Hepatocyte (in vitro differentiated cells): ENCODE data around the gene NFIA. TPM values are rescaled to one million over a fixed set of nuclear protein-coding genes. Genes with fewer than 3 reads are reported as not detected.

Source experiments
- DNase-seq: peaks from one replicate; pipeline ENCODE4 v3.0.0-alpha.2; 2016; ENCODE audit warnings: low spot score
- H2AFZ ChIP-seq: fragments of 200-600 bp; sonication (generic); 2 replicates; pipeline ENCODE4 v1.6.0; 2016; ENCODE audit warnings: antibody characterized with exemption, mild to moderate bottlenecking
- H3K27ac ChIP-seq: fragments of 200-600 bp; sonication (generic); 2 replicates; pipeline ENCODE4 v1.5.1; 2016; ENCODE audit warnings: mild to moderate bottlenecking
- H3K27me3 ChIP-seq: fragments of 200-600 bp; sonication (generic); 2 replicates; pipeline ENCODE4 v1.6.1; 2016
- H3K36me3 ChIP-seq: fragments of 200-600 bp; sonication (generic); replicated peaks from 2 replicates; pipeline ENCODE4 v1.5.1; 2016; ENCODE audit warnings: low read depth; ENCODE audit not compliant: insufficient read depth
- H3K4me1 ChIP-seq: fragments of 200-600 bp; sonication (generic); 2 replicates; pipeline ENCODE4 v1.5.1; 2016; ENCODE audit warnings: mild to moderate bottlenecking, moderate library complexity; ENCODE audit not compliant: insufficient read depth
- H3K4me2 ChIP-seq: fragments of 200-600 bp; sonication (generic); 2 replicates; pipeline ENCODE4 v1.6.0; 2016
- H3K4me3 ChIP-seq: fragments of 200-600 bp; sonication (generic); 2 replicates; pipeline ENCODE4 v1.5.1; 2016; ENCODE audit warnings: mild to moderate bottlenecking
- H3K79me2 ChIP-seq: fragments of 200-600 bp; sonication (generic); 2 replicates; pipeline ENCODE4 v1.6.0; 2017; ENCODE audit warnings: mild to moderate bottlenecking
- H3K9me2 ChIP-seq: fragments of 200-600 bp; sonication (generic); replicated peaks from 2 replicates; pipeline ENCODE4 v1.6.0; 2017; ENCODE audit warnings: mild to moderate bottlenecking; ENCODE audit not compliant: insufficient read depth
- H3K9me3 ChIP-seq: fragments of 200-600 bp; sonication (generic); 2 replicates; pipeline ENCODE4 v1.5.1; 2016; ENCODE audit warnings: low read depth, mild to moderate bottlenecking
- H4K20me1 ChIP-seq: fragments of 200-600 bp; sonication (generic); 2 replicates; pipeline ENCODE4 v1.6.0; 2016; ENCODE audit warnings: mild to moderate bottlenecking; ENCODE audit not compliant: insufficient read depth, poor library complexity, severe bottlenecking
- CTCF ChIP-seq: fragments of 200-600 bp; sonication (generic); IDR thresholded peaks from 2 replicates; pipeline ENCODE4 v1.5.1; 2016; ENCODE audit warnings: antibody characterized with exemption, mild to moderate bottlenecking; ENCODE audit not compliant: poor library complexity
- EZH2 ChIP-seq: fragments of 200-600 bp; sonication (generic); IDR thresholded peaks from 2 replicates; pipeline ENCODE4 v1.6.1; 2016; ENCODE audit warnings: antibody characterized with exemption, mild to moderate bottlenecking, borderline replicate concordance
- EZH2phosphoT487 ChIP-seq: fragments of 200-600 bp; sonication (generic); IDR thresholded peaks from one replicate; pipeline ENCODE4 v1.6.1; 2018; ENCODE audit warnings: antibody characterized with exemption, mild to moderate bottlenecking, low read depth, moderate library complexity; ENCODE audit not compliant: unreplicated experiment, severe bottlenecking
- WGBS: methylation state at CpG from one replicate; pipeline ENCODE4 v1.1.6; 2016; ENCODE audit warnings: low lambda C conversion rate; ENCODE audit errors: missing lambda C conversion rate; 5-methylcytosine and 5-hydroxymethylcytosine counted together
- polyA plus RNA-seq: library from polyadenylated mRNA; unstranded; fragments of >200 nt; fragmentation: Nextera tagmentation; extraction: Ambion mirVana; gene quantifications from 2 replicates; pipeline ENCODE4 v1.2.1, GENCODE V29; 2016
- total RNA-seq: library from RNA; depleted of rRNA; stranded (reverse); fragments of >200 nt; gene quantifications from 2 replicates; pipeline ENCODE4 v1.2.3, GENCODE V29; 2014

Gene NFIA
- total and polyA plus RNA-seq, 2 experiments from 2014 or later, result 15.1 to 18.2 TPM

- H4K20me1 ChIP-seq, result no peaks in the 10 kb centered on the region
- H3K79me2 ChIP-seq, result no peaks in the 10 kb centered on the region
- no peaks in the 10 kb centered on the region for H3K9me2 ChIP-seq
- peaks cover 12% of the 10 kb centered on the region for H3K4me1 ChIP-seq
- no peak overlapping the region for H3K4me3 ChIP-seq
- no peaks in the 10 kb centered on the region for H3K27me3 ChIP-seq
- no peaks in the 10 kb centered on the region for H3K9me3 ChIP-seq
- H3K36me3 ChIP-seq, result no peaks in the 10 kb centered on the region
- H3K4me2 ChIP-seq, result no peak overlapping the region
- H3K27ac ChIP-seq, result no peak overlapping the region
- DNase-seq, result no peak
- TF ChIP-seq CTCF, result no peak
- TF ChIP-seq EZH2, result no peak
- TF ChIP-seq EZH2phosphoT487, result no peak
- no peak overlapping the region for H2AFZ ChIP-seq
- WGBS, result 86% methylated on average over 3 of the region's 3 CpGs
Observed at GRCh38 chr1:61497013-61497412, 414.7 kb downstream of the NFIA start.

- H3K27me3 ChIP-seq, result no peaks in the 10 kb centered on the region
- H4K20me1 ChIP-seq, result no peaks in the 10 kb centered on the region
- H3K27ac ChIP-seq, result no peak overlapping the region
- H3K4me1 ChIP-seq, result peaks cover 12% of the 10 kb centered on the region
- H3K9me3 ChIP-seq, result no peaks in the 10 kb centered on the region
- H2AFZ ChIP-seq, result no peak overlapping the region
- no peaks in the 10 kb centered on the region for H3K36me3 ChIP-seq
- no peaks in the 10 kb centered on the region for H3K9me2 ChIP-seq
- H3K4me2 ChIP-seq, result no peak overlapping the region
- TF ChIP-seq EZH2 (no peak), EZH2phosphoT487 (no peak), CTCF (no peak)
- no peak for DNase-seq
- 83% methylated on average over 8 of the region's 8 CpGs for WGBS
- no peaks in the 10 kb centered on the region for H3K79me2 ChIP-seq
- no peak overlapping the region for H3K4me3 ChIP-seq
Observed at GRCh38 chr1:61498342-61498741, 416.0 kb downstream of the NFIA start.

- 65% methylated on average over 12 of the region's 12 CpGs for WGBS
- no peak overlapping the region for H3K4me2 ChIP-seq
- H3K79me2 ChIP-seq, result no peaks in the 10 kb centered on the region
- no peaks in the 10 kb centered on the region for H4K20me1 ChIP-seq
- no peak for DNase-seq
- H3K4me3 ChIP-seq, result no peak overlapping the region
- no peak overlapping the region for H2AFZ ChIP-seq
- TF ChIP-seq EZH2phosphoT487 (no peak), CTCF (no peak), EZH2 (no peak)
- H3K27me3 ChIP-seq, result no peaks in the 10 kb centered on the region
- H3K9me3 ChIP-seq, result no peaks in the 10 kb centered on the region
- no peak overlapping the region for H3K27ac ChIP-seq
- no peaks in the 10 kb centered on the region for H3K4me1 ChIP-seq
- H3K9me2 ChIP-seq, result no peaks in the 10 kb centered on the region
- H3K36me3 ChIP-seq, result no peaks in the 10 kb centered on the region
Observed at GRCh38 chr1:61501971-61502916, 419.9 kb downstream of the NFIA start.
